Measurements from ENCODE around the gene DAPK2.

GRCh38 chr15:63941698-63942465 is 104.4 kb downstream of the DAPK2 start:
- TF ChIP-seq EZH2 (IDR thresholded peaks at IDR 0.05; ENCODE audit: borderline replicate concordance, insufficient read depth, low read depth, low read length, poor library complexity, severe bottlenecking) (no peak), CTCF (IDR thresholded peaks at IDR 0.05) (no peak)

All from B cell (primary cell).